Measurements from ENCODE around the gene SLIT3. TPM values are rescaled to one million over a fixed set of nuclear protein-coding genes. Genes with fewer than 3 reads are reported as not detected.

The SLIT3 gene
- total RNA-seq, 4 donors from 2014 or later, result 41.1 to 86.6 (median 62.7) TPM

GRCh38 chr5:168780888-168781287 lies 520.1 kb downstream of the SLIT3 start:
- Histone ChIP-seq H3K36me3 (peaks cover 0 to 25% (median 0%) of the 10 kb centered on the region in 4 donors), H3K4me3 (no peak overlapping the region), H3K4me1 (peaks cover 0 to 10% (median 4%) of the 10 kb centered on the region in 4 donors), H3K27me3 (no peaks in the 10 kb centered on the region), H3K27ac (replicated peaks in 1 of 4) (no peak overlapping the region), H3K9me3 (no peaks in the 10 kb centered on the region)
- intact Hi-C loops (cut with DNase I), result no loop called here
- DNase-seq (ENCODE audit: extremely low spot score), result no peak
- WGBS, result 94% methylated on average over 3 of the region's 3 CpGs
- no peak for TF ChIP-seq POLR2AphosphoS5 (IDR thresholded peaks at IDR 0.05)
- TF ChIP-seq CTCF (IDR thresholded peaks at IDR 0.05), result no peak
- no peak for TF ChIP-seq POLR2A (IDR thresholded peaks at IDR 0.05; ENCODE audit: low read depth)
- TF ChIP-seq EP300 (IDR thresholded peaks at IDR 0.05), result no peak

- no peak for DNase-seq (ENCODE audit: extremely low spot score)
- TF ChIP-seq POLR2A (IDR thresholded peaks at IDR 0.05; ENCODE audit: low read depth), result no peak
- TF ChIP-seq POLR2AphosphoS5 (IDR thresholded peaks at IDR 0.05), result no peak
- TF ChIP-seq CTCF (IDR thresholded peaks at IDR 0.05), result no peak
- no peak for TF ChIP-seq EP300 (IDR thresholded peaks at IDR 0.05)
- Histone ChIP-seq H3K27ac (replicated peaks in 1 of 4) (no peak overlapping the region), H3K9me3 (no peaks in the 10 kb centered on the region), H3K27me3 (no peaks in the 10 kb centered on the region), H3K4me3 (no peak overlapping the region), H3K36me3 (peaks cover 0 to 11% (median 2%) of the 10 kb centered on the region in 4 donors), H3K4me1 (peaks cover 0 to 10% (median 4%) of the 10 kb centered on the region in 4 donors)
- WGBS, result 97% methylated on average over 3 of the region's 3 CpGs
- intact Hi-C loops (cut with DNase I), result no loop called here
Measured at GRCh38 chr5:168779333-168779732, 521.6 kb downstream of the SLIT3 start.

DNA sequence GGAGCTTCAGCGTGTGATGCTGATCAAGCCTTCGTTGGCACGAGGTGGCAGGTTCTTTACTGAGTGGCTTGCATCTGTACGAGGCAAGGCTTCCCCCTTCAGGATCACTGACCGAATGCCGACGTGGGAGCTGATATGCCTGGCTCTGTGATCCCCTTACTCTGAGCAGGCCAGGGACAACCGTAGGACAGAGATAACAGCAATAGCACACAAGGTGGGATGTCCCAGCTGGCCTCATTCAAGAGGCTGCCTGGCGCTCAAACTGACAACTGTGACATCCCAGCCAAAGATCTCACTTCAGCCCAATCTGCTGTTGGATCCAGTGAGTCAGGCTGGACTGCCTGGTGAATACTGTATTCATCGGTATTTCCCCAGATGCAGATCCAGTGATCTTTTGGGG lies 522.4 kb downstream of the SLIT3 start:
- H3K27me3 ChIP-seq, result no peaks in the 10 kb centered on the region
- WGBS, result 89% methylated on average over 9 of the region's 10 CpGs
- peaks cover 0 to 12% (median 9%) of the 10 kb centered on the region in 4 donors for H3K36me3 ChIP-seq
- no peak overlapping the region for H3K4me3 ChIP-seq
- H3K9me3 ChIP-seq, result no peaks in the 10 kb centered on the region
- peaks cover 0 to 10% (median 4%) of the 10 kb centered on the region in 4 donors for H3K4me1 ChIP-seq
- intact Hi-C loops (cut with DNase I), result no loop called here
- no peak overlapping the region for H3K27ac ChIP-seq (replicated peaks in 1 of 4)
- DNase-seq (ENCODE audit: extremely low spot score), result no peak
- no peak for TF ChIP-seq POLR2A (IDR thresholded peaks at IDR 0.05; ENCODE audit: low read depth)
- TF ChIP-seq EP300 (IDR thresholded peaks at IDR 0.05), result no peak
- no peak for TF ChIP-seq CTCF (IDR thresholded peaks at IDR 0.05)
- no peak for TF ChIP-seq POLR2AphosphoS5 (IDR thresholded peaks at IDR 0.05)

DNA sequence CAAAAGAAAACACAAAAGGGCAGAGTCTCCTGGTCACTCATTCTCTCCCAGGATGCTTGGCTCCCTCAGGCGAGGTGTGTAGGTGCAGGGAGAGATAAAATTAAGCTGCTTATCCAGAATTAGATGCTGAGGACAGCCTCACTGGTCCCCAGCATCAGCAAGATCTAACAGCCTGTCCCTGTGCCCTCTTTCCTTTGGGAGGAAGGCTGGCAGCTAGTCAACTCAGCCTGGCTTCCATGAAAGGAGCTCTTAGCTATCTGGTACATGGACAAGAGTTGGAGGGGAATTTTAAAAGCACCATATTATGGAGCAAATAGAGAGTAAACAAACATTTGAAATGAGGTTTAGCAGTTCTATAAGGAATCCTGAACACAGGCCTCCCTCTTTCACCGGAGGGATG lies 523.3 kb downstream of the SLIT3 start:
- no peak for DNase-seq (ENCODE audit: extremely low spot score)
- Histone ChIP-seq H3K4me1 (peaks cover 0 to 9% (median 3%) of the 10 kb centered on the region in 4 donors), H3K27me3 (no peaks in the 10 kb centered on the region), H3K9me3 (no peaks in the 10 kb centered on the region), H3K4me3 (no peak overlapping the region), H3K27ac (replicated peaks in 1 of 4) (no peak overlapping the region), H3K36me3 (peaks cover 0 to 21% (median 13%) of the 10 kb centered on the region in 4 donors)
- TF ChIP-seq CTCF (IDR thresholded peaks at IDR 0.05), result no peak
- TF ChIP-seq POLR2AphosphoS5 (IDR thresholded peaks at IDR 0.05), result no peak
- TF ChIP-seq POLR2A (IDR thresholded peaks at IDR 0.05; ENCODE audit: low read depth), result no peak
- no peak for TF ChIP-seq EP300 (IDR thresholded peaks at IDR 0.05)
- 92% methylated on average over 1 of the region's 2 CpGs for WGBS
- intact Hi-C loops (cut with DNase I), result no loop called here

DNA sequence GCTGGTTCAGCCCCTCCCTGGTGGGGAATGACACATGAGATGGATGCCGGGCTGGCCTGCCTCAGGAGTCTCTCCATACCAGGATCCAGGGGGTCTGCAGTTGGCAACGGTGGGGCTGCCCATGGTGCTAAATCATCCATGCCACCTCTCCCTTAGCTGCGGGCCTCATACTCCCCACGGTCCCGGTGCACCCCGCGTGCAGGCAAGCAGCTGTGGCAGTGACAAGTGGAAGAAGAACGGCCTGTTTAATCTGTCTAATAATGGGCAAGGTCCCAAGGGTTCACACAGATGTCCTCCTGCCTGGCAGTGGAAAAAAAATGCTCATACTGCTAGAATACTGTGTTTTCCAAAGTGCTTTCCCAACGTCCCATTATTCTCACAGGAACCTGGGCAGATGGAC lies 524.9 kb downstream of the SLIT3 start:
- TF ChIP-seq POLR2A (IDR thresholded peaks at IDR 0.05; ENCODE audit: low read depth) (no peak), CTCF (IDR thresholded peaks at IDR 0.05) (no peak)
- WGBS, result 88% methylated on average over 7 of the region's 9 CpGs
- no peak overlapping the region for H3K4me3 ChIP-seq
- no peaks in the 10 kb centered on the region for H3K27me3 ChIP-seq
- intact Hi-C loops (cut with DNase I), result no loop called here
- peaks cover 0 to 36% (median 18%) of the 10 kb centered on the region in 4 donors for H3K36me3 ChIP-seq
- H3K27ac ChIP-seq (replicated peaks in 1 of 4), result no peak overlapping the region
- no peaks in the 10 kb centered on the region for H3K4me1 ChIP-seq
- DNase-seq (ENCODE audit: extremely low spot score), result no peak
- H3K9me3 ChIP-seq, result no peaks in the 10 kb centered on the region

Data from esophagus muscularis mucosa (tissue), 4 donors.